Activated naive CD4-positive, alpha-beta T cell treated with anti-CD3 and anti-CD28 coated beads, Interleukin-2, amount 10 ng/mL, durations not matched to agents 7 days and 5 days (primary cell): Measurements from ENCODE around the gene RAB24.
A peak's percentile ranks its signal among the peaks of the same experiment; 100 is the strongest.

Source experiments
- CTCF ChIA-PET: fragments of 350-600 bp; sonication (Branson Sonifier 250); formaldehyde crosslinking; loops from one replicate; lab custom pipeline; 2021; ENCODE audit warnings: antibody characterized with exemption; lab: Charles Lee
- DNase-seq: peaks from one replicate; pipeline ENCODE4 v3.0.0-alpha.2; 2020
- H3K27ac Mint-ChIP-seq: one replicate; pipeline ENCODE4 v1.8.0; 2021; ENCODE audit warnings: mild to moderate bottlenecking, moderate library complexity, mixed read lengths
- H3K27me3 Mint-ChIP-seq: one replicate; pipeline ENCODE4 v1.8.0; 2021; ENCODE audit warnings: mild to moderate bottlenecking, mixed read lengths
- H3K36me3 Mint-ChIP-seq: one replicate; pipeline ENCODE4 v1.8.0; 2021; ENCODE audit warnings: mixed read lengths
- H3K4me1 Mint-ChIP-seq: one replicate; pipeline ENCODE4 v1.8.0; 2021; ENCODE audit warnings: mixed read lengths
- H3K4me3 Mint-ChIP-seq: one replicate; pipeline ENCODE4 v1.8.0; 2021; ENCODE audit warnings: mild to moderate bottlenecking, moderate library complexity, mixed read lengths
- H3K9me3 Mint-ChIP-seq: one replicate; pipeline ENCODE4 v1.8.0; 2021; ENCODE audit warnings: mixed read lengths

The RAB24 gene

GRCh38 chr5:177328545-177329231, 25.2 kb upstream of the RAB24 start:
- no peak overlapping the region for H3K4me3 Mint-ChIP-seq
- CTCF ChIA-PET = interaction anchor here (1.0 to 2.3 kb wide), 2 partner anchors 10 to 13 kb away, joined by 4 to 10 read pairs; no protein-coding TSS in a partner anchor

DNA sequence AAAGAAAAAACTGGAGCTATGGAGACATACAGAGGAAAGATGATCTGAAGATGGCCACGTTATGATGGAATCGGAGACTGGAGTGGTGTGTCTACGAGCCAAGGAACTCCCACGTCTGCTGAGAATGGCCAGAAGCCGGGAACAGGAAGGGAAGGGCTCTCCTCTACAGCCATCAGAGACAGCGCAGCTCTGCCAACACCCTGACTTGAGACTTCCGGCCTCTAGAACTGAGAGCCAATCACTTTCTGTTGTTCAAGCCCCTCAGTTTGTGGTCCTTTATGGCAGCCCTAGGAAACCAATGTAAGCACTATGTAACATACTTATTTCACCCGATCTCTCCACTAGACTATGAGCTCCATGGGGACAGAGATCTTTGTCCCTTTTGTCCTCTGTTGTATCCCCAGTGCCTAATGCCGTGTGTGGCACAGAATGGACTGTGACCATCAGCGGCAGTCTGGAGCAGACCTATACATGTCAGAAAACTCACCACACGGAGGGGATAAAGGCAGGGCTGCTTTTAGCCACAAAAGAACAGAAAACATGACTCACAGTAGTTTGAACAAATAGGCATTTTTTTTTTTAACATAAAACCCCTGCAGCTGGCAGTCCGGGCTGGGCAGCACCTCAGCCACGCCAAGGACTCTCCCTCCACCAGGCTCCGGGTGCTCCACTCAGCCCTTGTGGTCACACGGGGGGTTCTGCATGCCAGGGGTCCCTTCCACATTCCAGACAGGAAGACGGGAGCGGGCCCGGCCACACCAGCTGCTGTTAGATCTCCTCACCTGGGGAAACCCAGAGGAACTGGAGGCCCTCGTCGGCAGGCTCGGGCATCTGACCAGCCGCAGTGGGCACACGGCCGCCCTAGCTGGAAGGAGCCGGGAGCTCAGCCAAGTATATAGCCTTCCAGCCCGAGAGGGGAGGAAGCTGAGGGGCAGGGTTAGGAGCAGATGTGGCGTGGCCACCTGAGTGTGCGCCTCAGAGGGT, 24.3 kb upstream of the RAB24 start:
- Mint-ChIP-seq H3K36me3 (peaks cover 22% of the 10 kb centered on the region), H3K4me3 (no peak overlapping the region), H3K27me3 (no peaks in the 10 kb centered on the region), H3K4me1 (peaks cover 24% of the 10 kb centered on the region), H3K9me3 (no peaks in the 10 kb centered on the region), H3K27ac (peak overlapping the region; percentile 59)
- CTCF ChIA-PET = interaction anchor here (1.0 to 2.3 kb wide), 2 partner anchors 9 to 12 kb away, joined by 4 to 10 read pairs; no protein-coding TSS in a partner anchor
- no peak for DNase-seq

More at GRCh38 chr5:177328545-177329231, 25.2 kb upstream of the RAB24 start:
- peaks cover 16% of the 10 kb centered on the region for H3K4me1 Mint-ChIP-seq
- peak overlapping the region; percentile 59 for H3K27ac Mint-ChIP-seq
- H3K36me3 Mint-ChIP-seq = peaks cover 27% of the 10 kb centered on the region
- DNase-seq = no peak
- H3K27me3 Mint-ChIP-seq = no peaks in the 10 kb centered on the region
- no peaks in the 10 kb centered on the region for H3K9me3 Mint-ChIP-seq

DNA sequence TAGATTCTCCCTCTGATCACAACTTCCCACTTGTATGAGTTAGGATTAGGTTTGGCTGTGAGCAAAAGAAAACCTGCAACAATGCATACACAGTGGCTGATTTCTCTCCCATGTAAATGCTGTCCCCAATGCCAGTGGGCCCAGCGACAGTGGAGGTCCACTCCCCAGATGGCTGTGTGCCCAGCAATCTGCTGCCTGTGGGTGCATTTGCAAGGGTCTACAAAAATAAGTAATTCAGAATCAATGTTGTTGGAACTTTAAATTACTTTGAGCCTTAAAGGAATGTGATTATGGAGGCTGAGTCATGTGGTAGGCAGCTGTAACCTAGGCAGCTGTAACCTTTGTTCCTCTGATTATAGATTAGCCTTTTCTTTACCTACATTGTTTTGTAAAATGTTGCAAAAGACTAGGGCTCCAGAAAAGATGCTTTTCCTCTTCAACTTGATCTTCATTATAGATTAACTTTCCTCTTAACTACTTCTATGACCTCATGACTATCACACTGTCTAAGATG, 22.4 kb upstream of the RAB24 start:
- CTCF ChIA-PET = interaction anchor here (1.1 kb wide), 1 partner anchor 9 kb away, joined by 4 read pairs; no protein-coding TSS in a partner anchor
- no peak for DNase-seq
- Mint-ChIP-seq H3K27me3 (no peaks in the 10 kb centered on the region), H3K36me3 (peaks cover 21% of the 10 kb centered on the region), H3K27ac (no peak overlapping the region), H3K4me3 (no peak overlapping the region), H3K4me1 (peaks cover 26% of the 10 kb centered on the region), H3K9me3 (no peaks in the 10 kb centered on the region)

DNA sequence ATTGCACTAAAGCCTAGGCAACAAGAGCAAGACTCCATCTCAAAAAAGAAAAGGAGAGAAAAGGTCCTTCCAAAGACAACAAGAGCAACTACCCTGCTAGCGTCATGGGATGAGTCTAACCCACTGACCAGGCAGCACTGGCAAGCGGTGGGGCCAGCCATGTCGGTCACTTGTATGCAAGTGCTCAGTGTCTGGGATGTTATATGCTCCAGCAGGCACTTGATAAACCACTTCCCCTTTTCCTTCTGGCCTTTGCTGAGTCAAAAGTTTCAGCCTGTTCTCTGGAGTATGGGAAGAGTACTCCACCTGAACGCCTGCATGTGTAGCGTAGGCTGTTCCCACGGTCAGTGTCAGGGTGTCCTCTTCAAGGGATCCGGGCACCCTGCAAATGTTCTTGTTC, 17.4 kb upstream of the RAB24 start:
- peaks cover 38% of the 10 kb centered on the region for H3K4me1 Mint-ChIP-seq
- CTCF ChIA-PET = interaction anchor here (1.2 to 3.4 kb wide), 3 partner anchors 50 to 208 kb away, joined by 3 to 18 read pairs (median 4); no protein-coding TSS in a partner anchor
- no peak overlapping the region for H3K4me3 Mint-ChIP-seq
- H3K9me3 Mint-ChIP-seq = peaks cover 3% of the 10 kb centered on the region
- DNase-seq = no peak
- H3K36me3 Mint-ChIP-seq = peaks cover 20% of the 10 kb centered on the region
- no peaks in the 10 kb centered on the region for H3K27me3 Mint-ChIP-seq
- H3K27ac Mint-ChIP-seq = no peak overlapping the region

- peaks cover 41% of the 10 kb centered on the region for H3K4me1 Mint-ChIP-seq
Observed at GRCh38 chr5:177319913-177320588, 16.5 kb upstream of the RAB24 start.

GRCh38 chr5:177317959-177318377, 14.4 kb upstream of the RAB24 start:
- Mint-ChIP-seq H3K9me3 (peaks cover 3% of the 10 kb centered on the region), H3K36me3 (peaks cover 18% of the 10 kb centered on the region), H3K4me3 (no peak overlapping the region), H3K27ac (no peak overlapping the region), H3K4me1 (peaks cover 44% of the 10 kb centered on the region), H3K27me3 (no peaks in the 10 kb centered on the region)
- CTCF ChIA-PET = interaction anchor here (0.7 to 7.7 kb wide), 28 partner anchors 8 to 206 kb away, joined by 3 to 60 read pairs (median 4); partner anchors contain the start of genes LMAN2 and SLC34A1
- peak; percentile 85 for DNase-seq

More at GRCh38 chr5:177319913-177320588, 16.5 kb upstream of the RAB24 start:
- Mint-ChIP-seq H3K4me3 (no peak overlapping the region), H3K27ac (peak overlapping the region; percentile 2), H3K27me3 (no peaks in the 10 kb centered on the region), H3K9me3 (peaks cover 3% of the 10 kb centered on the region), H3K36me3 (peaks cover 20% of the 10 kb centered on the region)
- DNase-seq = no peak
- CTCF ChIA-PET = interaction anchor here (0.9 to 4.4 kb wide), 10 partner anchors 10 to 207 kb away, joined by 3 to 22 read pairs (median 7); no protein-coding TSS in a partner anchor

GRCh38 chr5:177316005-177316404, 12.5 kb upstream of the RAB24 start:
- DNase-seq = no peak
- CTCF ChIA-PET = interaction anchor here (0.7 to 7.7 kb wide), 13 partner anchors 9 to 202 kb away, joined by 3 to 60 read pairs (median 5); partner anchors contain the start of gene SLC34A1
- no peak overlapping the region for H3K4me3 Mint-ChIP-seq
- no peaks in the 10 kb centered on the region for H3K27me3 Mint-ChIP-seq
- H3K27ac Mint-ChIP-seq = no peak overlapping the region
- peaks cover 15% of the 10 kb centered on the region for H3K36me3 Mint-ChIP-seq
- peaks cover 46% of the 10 kb centered on the region for H3K4me1 Mint-ChIP-seq
- peaks cover 3% of the 10 kb centered on the region for H3K9me3 Mint-ChIP-seq

GRCh38 chr5:177315411-177315810, 11.9 kb upstream of the RAB24 start:
- Mint-ChIP-seq H3K27ac (no peak overlapping the region), H3K4me1 (peaks cover 51% of the 10 kb centered on the region), H3K36me3 (peaks cover 19% of the 10 kb centered on the region), H3K4me3 (no peak overlapping the region), H3K9me3 (peaks cover 3% of the 10 kb centered on the region), H3K27me3 (no peaks in the 10 kb centered on the region)
- DNase-seq = no peak
- CTCF ChIA-PET = interaction anchor here (0.9 to 7.7 kb wide), 7 partner anchors 13 to 202 kb away, joined by 3 to 60 read pairs (median 6); partner anchors contain the start of gene SLC34A1

- CTCF ChIA-PET = interaction anchor here (2.1 to 7.9 kb wide), 4 partner anchors 70 to 201 kb away, joined by 6 to 75 read pairs (median 34); partner anchors contain the start of gene SLC34A1
- H3K27ac Mint-ChIP-seq = peak overlapping the region; percentile 55
- H3K4me3 Mint-ChIP-seq = peak overlapping the region; percentile 18
- H3K27me3 Mint-ChIP-seq = no peaks in the 10 kb centered on the region
- H3K4me1 Mint-ChIP-seq = peaks cover 51% of the 10 kb centered on the region
- peaks cover 16% of the 10 kb centered on the region for H3K36me3 Mint-ChIP-seq
- DNase-seq = no peak
- H3K9me3 Mint-ChIP-seq = peaks cover 1% of the 10 kb centered on the region
Observed at GRCh38 chr5:177314376-177315342, 11.1 kb upstream of the RAB24 start.

GRCh38 chr5:177313561-177314259, 10.2 kb upstream of the RAB24 start:
- Mint-ChIP-seq H3K4me1 (peaks cover 57% of the 10 kb centered on the region), H3K9me3 (no peaks in the 10 kb centered on the region), H3K36me3 (peaks cover 20% of the 10 kb centered on the region), H3K27me3 (no peaks in the 10 kb centered on the region), H3K27ac (peak overlapping the region; percentile 81), H3K4me3 (no peak overlapping the region)
- CTCF ChIA-PET = interaction anchor here (1.3 to 7.9 kb wide), 7 partner anchors 56 to 200 kb away, joined by 4 to 75 read pairs (median 13); no protein-coding TSS in a partner anchor
- no peak for DNase-seq

DNA sequence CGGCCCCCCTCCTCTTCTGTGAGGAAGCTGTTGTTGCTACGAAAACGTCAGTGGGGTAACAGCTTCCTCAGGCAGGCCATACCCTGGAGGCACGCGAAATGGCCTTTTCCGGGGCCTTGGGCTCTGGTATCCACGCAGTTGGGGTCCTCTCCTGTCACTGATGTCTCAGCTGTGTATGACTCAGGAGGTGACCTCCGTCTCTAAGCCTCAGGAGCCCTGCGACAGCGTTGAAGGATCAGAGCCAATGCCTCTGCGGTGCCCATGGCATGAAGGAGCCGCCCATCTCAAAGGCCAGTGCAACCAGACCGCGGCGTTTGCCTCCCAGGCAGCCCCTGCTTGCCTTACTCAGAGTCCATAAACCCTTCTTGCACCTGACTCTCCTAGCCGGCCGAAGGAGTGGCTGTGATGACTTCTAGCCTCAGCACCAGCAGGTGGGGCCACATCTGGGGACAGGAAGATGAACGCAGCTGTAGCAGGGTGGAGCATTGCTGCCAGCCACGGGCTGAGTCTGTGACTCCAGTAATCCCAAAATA, 9.2 kb upstream of the RAB24 start:
- DNase-seq = peak; percentile 76
- peaks cover 56% of the 10 kb centered on the region for H3K4me1 Mint-ChIP-seq
- H3K36me3 Mint-ChIP-seq = peaks cover 26% of the 10 kb centered on the region
- H3K27ac Mint-ChIP-seq = peak overlapping the region; percentile 94
- CTCF ChIA-PET = interaction anchor here (0.9 to 7.9 kb wide), 9 partner anchors 9 to 199 kb away, joined by 3 to 75 read pairs (median 9); partner anchors contain the start of genes PRELID1 and RAB24
- H3K27me3 Mint-ChIP-seq = no peaks in the 10 kb centered on the region
- H3K4me3 Mint-ChIP-seq = peak overlapping the region; percentile 100
- H3K9me3 Mint-ChIP-seq = no peaks in the 10 kb centered on the region
